ENCODE data around the gene MMD.

Gene MMD

DNA sequence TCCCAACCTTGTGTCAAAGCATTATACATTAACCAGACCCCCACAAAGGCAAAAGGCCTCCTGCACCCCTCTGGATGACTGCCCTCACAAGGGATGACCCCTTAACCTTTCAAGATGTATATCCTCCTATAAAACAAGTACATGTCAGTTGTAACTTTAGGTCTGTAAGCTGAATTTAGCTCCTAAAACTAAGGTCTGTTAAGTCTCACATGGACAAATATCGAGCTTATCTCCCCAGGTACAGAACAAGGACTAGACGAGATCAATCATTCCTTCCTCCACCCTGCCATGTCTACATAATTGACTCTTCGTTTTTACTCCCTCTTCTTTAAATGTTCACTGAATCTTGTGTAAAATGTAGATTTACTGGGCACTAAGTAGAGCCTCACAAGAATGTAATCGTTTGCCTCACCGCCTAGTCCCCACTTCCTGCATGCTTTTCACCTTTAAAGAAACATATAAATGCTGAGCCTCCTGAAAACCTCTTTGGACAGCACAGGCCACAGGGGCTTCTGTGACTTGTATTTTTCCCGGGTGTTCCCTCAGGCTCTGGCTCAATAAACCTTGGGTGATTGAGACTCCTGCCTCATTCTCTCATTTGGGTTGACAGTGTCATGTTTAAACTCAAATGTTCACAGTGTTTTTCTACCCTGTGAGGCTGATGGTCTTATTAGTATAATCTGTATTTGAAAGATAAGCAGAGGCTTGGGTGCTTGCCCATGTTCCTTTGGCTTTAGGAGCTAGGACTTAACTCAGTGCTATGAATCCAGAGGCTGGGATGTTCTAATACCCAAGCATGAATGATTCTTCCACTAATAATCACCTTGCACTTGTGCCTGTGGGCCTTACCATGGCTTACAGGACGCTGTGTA lies 37.6 kb downstream of the MMD start:
- TF ChIP-seq NFIC (IDR thresholded peaks at IDR 0.05) (no peak), RAD21 (IDR thresholded peaks at IDR 0.05; ENCODE audit: low read depth) (no peak), YY1 (IDR thresholded peaks at IDR 0.05; ENCODE audit: low read depth) (no peak), REST (IDR thresholded peaks at IDR 0.05; ENCODE audit: low read depth) (no peak)

DNA sequence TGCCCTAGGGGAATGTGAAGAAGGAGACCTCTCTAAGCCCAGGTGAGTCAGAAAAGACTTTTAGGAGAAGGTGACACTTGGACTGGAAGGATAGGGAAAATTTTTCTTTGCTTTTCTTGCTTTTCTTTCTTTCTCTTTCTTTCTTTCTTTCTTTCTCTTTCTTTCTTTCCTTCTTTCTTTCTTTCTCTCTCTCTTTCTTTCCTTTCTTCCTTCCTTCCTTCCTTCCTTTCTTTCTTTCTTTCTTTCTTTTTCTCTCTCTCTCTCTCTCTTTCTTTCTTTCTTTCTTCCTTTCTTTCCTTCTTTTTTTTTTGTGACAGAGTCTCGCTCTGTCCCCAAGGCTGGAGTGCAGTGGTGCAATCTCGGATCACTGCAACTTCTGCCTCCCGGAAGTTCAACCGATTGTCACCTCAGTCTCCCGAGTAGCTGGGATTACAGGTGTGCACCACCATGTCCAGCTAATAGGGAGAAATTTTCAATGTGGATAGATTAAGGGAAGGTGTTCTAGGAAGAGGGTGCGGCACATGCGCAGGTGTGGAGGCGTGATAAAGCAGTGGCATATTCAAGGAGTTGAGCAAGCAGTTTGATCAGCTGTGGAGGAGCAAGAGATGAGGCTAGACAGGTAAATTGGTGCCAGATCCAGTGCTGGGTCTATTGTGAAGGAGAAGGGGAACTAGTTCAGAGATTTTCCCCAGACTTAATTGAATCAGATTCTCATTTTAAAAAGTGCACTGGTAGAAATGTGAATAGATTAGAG lies 40.4 kb downstream of the MMD start:
- TF ChIP-seq, protein P1, sequence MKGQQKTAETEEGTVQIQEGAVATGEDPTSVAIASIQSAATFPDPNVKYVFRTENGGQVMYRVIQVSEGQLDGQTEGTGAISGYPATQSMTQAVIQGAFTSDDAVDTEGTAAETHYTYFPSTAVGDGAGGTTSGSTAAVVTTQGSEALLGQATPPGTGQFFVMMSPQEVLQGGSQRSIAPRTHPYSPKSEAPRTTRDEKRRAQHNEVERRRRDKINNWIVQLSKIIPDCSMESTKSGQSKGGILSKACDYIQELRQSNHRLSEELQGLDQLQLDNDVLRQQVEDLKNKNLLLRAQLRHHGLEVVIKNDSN (IDR thresholded peaks at IDR 0.05): no peak
- TF ChIP-seq CEBPB (IDR thresholded peaks at IDR 0.05) (no peak), TCF12 (IDR thresholded peaks at IDR 0.05; ENCODE audit: low read depth) (no peak), ZBTB7A (IDR thresholded peaks at IDR 0.05; ENCODE audit: low read depth) (no peak)

- no peak for TF ChIP-seq YY1 (IDR thresholded peaks at IDR 0.05; ENCODE audit: low read depth)
- TF ChIP-seq EP300 (IDR thresholded peaks at IDR 0.05; ENCODE audit: borderline replicate concordance): no peak
- TF ChIP-seq REST (IDR thresholded peaks at IDR 0.05; ENCODE audit: low read depth): no peak
- no peak for TF ChIP-seq TCF12 (IDR thresholded peaks at IDR 0.05; ENCODE audit: low read depth)
- TF ChIP-seq, protein P1 (IDR thresholded peaks at IDR 0.05): no peak
- no peak for TF ChIP-seq CREB1 (IDR thresholded peaks at IDR 0.05; ENCODE audit: low read depth)
- TF ChIP-seq TAF1 (IDR thresholded peaks at IDR 0.05; ENCODE audit: low read depth): no peak
- no peak for TF ChIP-seq TEAD4 (IDR thresholded peaks at IDR 0.05)
- TF ChIP-seq FOXM1 (IDR thresholded peaks at IDR 0.05; ENCODE audit: borderline replicate concordance, low read depth): no peak
- TF ChIP-seq CEBPB (IDR thresholded peaks at IDR 0.05): no peak
- no peak for TF ChIP-seq ZBTB7A (IDR thresholded peaks at IDR 0.05; ENCODE audit: low read depth)
These were observed 43.9 kb downstream of the MMD start for GRCh38 chr17:55377671-55378275.

DNA sequence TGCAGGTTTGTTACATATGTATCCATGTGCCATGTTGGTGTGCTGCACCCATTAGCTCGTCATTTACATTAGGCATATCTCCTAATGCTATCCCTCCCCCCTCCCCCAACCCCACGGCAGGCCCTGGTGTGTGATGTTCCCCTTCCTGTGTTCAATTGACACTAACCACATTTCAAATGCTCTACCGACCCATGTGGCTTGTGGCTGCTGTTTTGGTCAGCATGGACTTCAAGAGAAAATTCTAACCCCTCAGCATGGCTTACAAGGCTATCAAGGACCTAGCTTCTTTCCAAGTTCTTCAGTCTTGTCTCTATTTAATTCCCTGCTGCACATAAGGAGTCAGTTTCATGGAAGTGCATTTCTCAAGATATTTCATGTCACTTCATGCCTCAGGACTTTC lies 52.9 kb downstream of the MMD start:
- no peak for TF ChIP-seq TCF12 (IDR thresholded peaks at IDR 0.05; ENCODE audit: low read depth)

GRCh38 chr17:55366020-55366481 lies 55.6 kb downstream of the MMD start:
- TF ChIP-seq TEAD4 (IDR thresholded peaks at IDR 0.05) (no peak), EP300 (IDR thresholded peaks at IDR 0.05; ENCODE audit: borderline replicate concordance) (no peak)
- TF ChIP-seq, protein P1 (IDR thresholded peaks at IDR 0.05): no peak

DNA sequence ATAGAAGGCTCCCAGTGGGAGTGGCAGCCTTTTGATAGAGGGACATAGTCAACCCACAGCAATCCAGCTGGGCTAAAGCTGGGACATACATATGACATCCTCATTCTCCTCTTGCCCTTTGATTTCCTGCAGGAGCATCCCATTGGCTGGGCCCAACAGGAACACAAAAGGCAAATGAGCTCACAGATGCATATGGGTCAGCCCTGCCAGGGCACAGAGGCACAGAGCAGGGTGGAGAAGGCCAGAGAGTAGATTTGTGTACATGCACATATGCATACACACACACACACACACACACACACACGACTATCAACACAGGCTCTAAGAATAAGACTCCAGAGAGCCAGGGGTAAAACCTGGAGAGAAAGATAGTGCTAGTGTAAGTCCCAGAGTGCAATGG lies 58.6 kb downstream of the MMD start:
- TF ChIP-seq FOXM1 (IDR thresholded peaks at IDR 0.05; ENCODE audit: borderline replicate concordance, low read depth) (no peak), ZBTB7A (IDR thresholded peaks at IDR 0.05; ENCODE audit: low read depth) (no peak), NFIC (IDR thresholded peaks at IDR 0.05) (no peak), YY1 (IDR thresholded peaks at IDR 0.05; ENCODE audit: low read depth) (no peak), MAX (IDR thresholded peaks at IDR 0.05) (no peak), CREB1 (IDR thresholded peaks at IDR 0.05; ENCODE audit: low read depth) (no peak), EP300 (IDR thresholded peaks at IDR 0.05; ENCODE audit: borderline replicate concordance) (no peak)
- TF ChIP-seq, protein P1 (IDR thresholded peaks at IDR 0.05): no peak
